ENCODE measurements around the gene ZNF436. TPM values are rescaled to one million over a fixed set of nuclear protein-coding genes. Genes with fewer than 3 reads are reported as not detected.

The ZNF436 gene
- total and polyA plus RNA-seq, 2 donors (not counting 3 experiments of a cell fraction or from before 2014, with no cell fraction given) = 6.5 to 14.0 TPM

DNA sequence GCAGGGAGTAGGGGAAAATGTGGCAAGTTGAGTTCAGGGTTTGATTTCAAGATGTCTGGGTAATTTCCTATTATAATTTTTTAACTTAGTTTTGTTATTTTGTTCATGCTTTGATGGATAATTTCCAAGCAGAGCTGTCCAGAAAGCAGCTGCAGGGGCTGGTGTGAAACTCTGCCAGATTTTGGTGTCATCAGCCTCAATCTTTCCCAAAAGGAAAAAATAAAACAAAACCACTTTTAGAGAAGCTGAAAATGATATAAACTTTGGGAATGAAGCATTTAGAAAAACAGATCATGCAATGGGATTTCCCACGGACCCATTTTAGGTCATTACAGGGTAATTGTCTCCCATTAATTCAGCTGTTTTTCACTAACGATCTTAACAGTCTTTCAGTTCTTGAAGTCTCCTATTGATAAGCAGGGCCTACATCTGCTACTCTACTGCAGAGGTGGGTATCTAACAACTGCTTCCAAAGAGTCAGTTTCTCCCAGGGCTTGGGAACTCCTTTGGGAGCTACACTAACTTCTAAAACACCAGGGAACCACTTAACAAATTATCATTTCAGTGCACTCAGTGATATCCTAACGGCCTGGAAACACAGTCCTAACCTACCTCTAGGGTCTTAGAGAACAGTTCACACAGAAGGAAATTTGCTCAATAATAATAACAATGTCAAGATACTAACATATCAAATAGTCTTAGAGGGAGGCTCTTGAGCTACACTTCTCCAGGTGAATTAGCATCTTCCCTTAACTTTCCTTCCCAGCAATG is 12.3 kb downstream of the ZNF436 start:
- Histone ChIP-seq H3K27me3 (ENCODE audit: control insufficient read depth in 2 of 2, insufficient read depth in 2 of 2, low read length in 2 of 2) (no peaks in the 10 kb centered on the region), H3K27ac (ENCODE audit: insufficient read depth, low read depth, low read length) (no peak overlapping the region), H3K4me3 (replicated peaks in 1 of 3; ENCODE audit: insufficient read depth in 1 of 3, low read depth in 1 of 3, low read length in 3 of 3) (no peak overlapping the region), H3K9me3 (replicated peaks; ENCODE audit: control insufficient read depth, insufficient read depth, low read length) (peaks cover 18% of the 10 kb centered on the region), H4K20me1 (replicated peaks; ENCODE audit: control insufficient read depth, extremely low read depth, insufficient read depth, low read length) (no peaks in the 10 kb centered on the region), H3K4me2 (ENCODE audit: insufficient read depth, low read length) (no peak overlapping the region), H2AFZ (ENCODE audit: low read depth, low read length) (no peak overlapping the region), H3K9me1 (replicated peaks; ENCODE audit: control insufficient read depth, extremely low read depth, insufficient read depth, low read length) (no peaks in the 10 kb centered on the region), H3K9ac (replicated peaks; ENCODE audit: extremely low read depth, insufficient read depth, low read length) (no peak overlapping the region), H3K36me3 (ENCODE audit: control insufficient read depth in 2 of 2, extremely low read depth in 1 of 2, insufficient read depth in 2 of 2, low read length in 2 of 2) (peaks cover 15 to 25% of the 10 kb centered on the region in 2 experiments), H3K79me2 (ENCODE audit: control insufficient read depth, insufficient read depth, low read length) (no peaks in the 10 kb centered on the region), H3K4me1 (ENCODE audit: control insufficient read depth, extremely low read depth, insufficient read depth, low read length) (no peaks in the 10 kb centered on the region)
- ChIA-PET POLR2A (interaction anchor here (0.6 to 1.0 kb wide), 2 partner anchors 13 to 40 kb away, joined by 3 to 5 read pairs; partner anchors contain the start of gene HNRNPR), CTCF (interaction anchor here (1.3 kb wide), 2 partner anchors 8 to 47 kb away, joined by 4 to 6 read pairs; no protein-coding TSS in a partner anchor)
- BruUV-seq (replicated peaks) = no TSS peak
- intact Hi-C loops (cut with micrococcal nuclease) = no loop called here
- dilution Hi-C loops (cut with MboI; ENCODE audit: extremely low pct_ligation_motif_present, low sequenced_read_pairs) = no loop called here
- no peak for TF ChIP-seq MYC (IDR thresholded peaks at IDR 0.05; ENCODE audit: low read depth, low read length)
- no peak for TF ChIP-seq GATA2 (IDR thresholded peaks at IDR 0.05; ENCODE audit: insufficient read depth, insufficient read length, low read depth, low read length)
- no peak for TF ChIP-seq FOS (IDR thresholded peaks at IDR 0.05; ENCODE audit: borderline replicate concordance, insufficient read depth, low read length)
- TF ChIP-seq EZH2 (IDR thresholded peaks at IDR 0.05; ENCODE audit: borderline replicate concordance, low read depth, low read length, severe bottlenecking) = no peak
- TF ChIP-seq POLR2AphosphoS5 (IDR thresholded peaks at IDR 0.05; ENCODE audit: insufficient read depth, low read depth, low read length) = no peak
- TF ChIP-seq, protein P1, sequence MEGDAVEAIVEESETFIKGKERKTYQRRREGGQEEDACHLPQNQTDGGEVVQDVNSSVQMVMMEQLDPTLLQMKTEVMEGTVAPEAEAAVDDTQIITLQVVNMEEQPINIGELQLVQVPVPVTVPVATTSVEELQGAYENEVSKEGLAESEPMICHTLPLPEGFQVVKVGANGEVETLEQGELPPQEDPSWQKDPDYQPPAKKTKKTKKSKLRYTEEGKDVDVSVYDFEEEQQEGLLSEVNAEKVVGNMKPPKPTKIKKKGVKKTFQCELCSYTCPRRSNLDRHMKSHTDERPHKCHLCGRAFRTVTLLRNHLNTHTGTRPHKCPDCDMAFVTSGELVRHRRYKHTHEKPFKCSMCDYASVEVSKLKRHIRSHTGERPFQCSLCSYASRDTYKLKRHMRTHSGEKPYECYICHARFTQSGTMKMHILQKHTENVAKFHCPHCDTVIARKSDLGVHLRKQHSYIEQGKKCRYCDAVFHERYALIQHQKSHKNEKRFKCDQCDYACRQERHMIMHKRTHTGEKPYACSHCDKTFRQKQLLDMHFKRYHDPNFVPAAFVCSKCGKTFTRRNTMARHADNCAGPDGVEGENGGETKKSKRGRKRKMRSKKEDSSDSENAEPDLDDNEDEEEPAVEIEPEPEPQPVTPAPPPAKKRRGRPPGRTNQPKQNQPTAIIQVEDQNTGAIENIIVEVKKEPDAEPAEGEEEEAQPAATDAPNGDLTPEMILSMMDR (IDR thresholded peaks at IDR 0.05; ENCODE audit: extremely low read depth in 1 of 2, insufficient read depth in 1 of 2, low read depth in 1 of 2, low read length in 2 of 2) = no peak
- no peak for TF ChIP-seq JUN (IDR thresholded peaks at IDR 0.05; ENCODE audit: borderline replicate concordance, insufficient read depth, insufficient read length, low read depth)
- TF ChIP-seq, protein P2, sequence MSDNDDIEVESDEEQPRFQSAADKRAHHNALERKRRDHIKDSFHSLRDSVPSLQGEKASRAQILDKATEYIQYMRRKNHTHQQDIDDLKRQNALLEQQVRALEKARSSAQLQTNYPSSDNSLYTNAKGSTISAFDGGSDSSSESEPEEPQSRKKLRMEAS (IDR thresholded peaks at IDR 0.05; ENCODE audit: insufficient read depth, insufficient read length) = no peak
- no peak for TF ChIP-seq POLR2A (IDR thresholded peaks at IDR 0.05; ENCODE audit: low read depth, low read length)
- FAIRE-seq (no peak), DNase-seq (ENCODE audit: low read depth, low spot score) (no peak)
